GF-D8 (cell line): Measurements from ENCODE around the gene LMF1.

ENCODE experiments used
- DNase-seq: peaks from one replicate; lab custom pipeline; 2025; lab: John Stamatoyannopoulos, UW

LMF1 gene

DNA sequence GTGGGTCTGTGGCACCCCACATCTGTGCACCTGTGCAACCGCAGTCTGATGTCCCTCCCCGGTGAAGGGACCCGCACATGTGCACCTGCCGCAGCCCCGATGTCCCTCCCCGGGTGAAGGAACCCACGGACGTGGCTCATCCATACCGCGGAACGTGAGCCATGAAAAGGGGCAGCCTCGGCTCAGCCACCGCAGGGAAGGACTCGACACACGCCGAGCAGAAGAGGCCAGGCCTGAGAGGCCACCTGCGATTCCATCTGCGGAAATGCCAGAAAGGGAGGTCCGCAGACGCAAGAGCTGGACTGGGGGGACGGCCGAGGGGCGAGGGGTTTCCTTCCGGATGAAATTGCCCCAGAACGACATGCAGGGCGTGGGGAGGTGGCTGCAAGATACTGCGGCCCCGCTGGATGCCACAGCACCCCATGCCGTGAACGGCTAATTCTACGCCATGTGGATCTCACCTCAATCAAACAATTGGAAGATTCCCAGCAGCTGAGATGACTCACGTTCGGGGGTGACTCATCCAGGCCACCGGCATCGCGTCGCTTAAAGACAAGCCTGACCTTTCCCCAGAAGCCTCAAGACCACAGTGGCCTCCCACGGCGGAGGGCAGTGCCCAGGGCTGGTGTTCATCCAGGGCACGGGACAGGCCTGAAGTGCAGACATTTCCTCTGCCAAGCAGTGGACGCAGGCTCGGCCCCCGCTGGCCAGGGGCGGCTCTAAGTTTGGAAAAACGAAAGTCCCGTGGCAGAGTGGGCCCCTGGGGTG, 31.8 kb upstream of the LMF1 start:
- DNase-seq: no peak

DNA sequence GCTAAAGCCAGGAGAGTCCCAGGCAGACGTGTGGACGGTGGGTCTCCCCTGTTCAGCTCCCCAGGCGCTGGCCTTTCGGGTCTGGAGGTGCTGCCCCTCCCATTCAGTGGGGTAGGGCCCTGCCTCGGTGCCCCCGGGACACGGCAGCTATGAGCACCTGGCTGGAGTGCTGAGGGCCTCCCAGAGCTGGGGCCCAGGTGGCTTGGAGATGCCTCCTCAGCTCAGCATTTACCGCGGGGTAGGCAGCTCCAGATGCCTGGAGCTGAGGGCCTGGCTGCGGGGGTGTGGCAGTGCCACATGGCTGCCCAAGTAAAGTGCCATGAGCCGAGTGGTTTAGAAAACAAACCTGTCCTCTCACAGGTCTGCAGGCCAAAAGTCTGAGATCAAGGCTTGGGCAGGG, 30.3 kb upstream of the LMF1 start:
- no peak for DNase-seq

DNA sequence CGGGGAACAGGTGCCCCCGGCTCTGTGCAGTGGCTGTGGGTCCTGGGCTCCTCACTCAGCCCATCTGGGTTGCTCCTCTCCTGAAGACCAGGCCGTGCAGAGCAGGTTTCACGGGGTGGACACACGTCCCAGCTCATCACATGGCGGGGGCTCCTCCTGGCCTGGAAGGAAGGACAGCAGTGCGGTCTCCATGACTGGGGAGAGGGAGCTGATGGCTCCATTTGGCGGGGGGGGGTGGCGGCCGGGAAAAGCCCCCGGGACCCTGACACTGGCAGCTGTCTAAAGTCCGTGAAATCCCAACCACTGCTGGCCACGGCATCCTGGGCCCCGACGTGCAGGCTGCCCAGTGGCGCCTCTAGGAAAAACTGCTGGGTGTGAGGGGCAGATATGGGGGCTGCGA, 29.8 kb upstream of the LMF1 start:
- DNase-seq: no peak

DNA sequence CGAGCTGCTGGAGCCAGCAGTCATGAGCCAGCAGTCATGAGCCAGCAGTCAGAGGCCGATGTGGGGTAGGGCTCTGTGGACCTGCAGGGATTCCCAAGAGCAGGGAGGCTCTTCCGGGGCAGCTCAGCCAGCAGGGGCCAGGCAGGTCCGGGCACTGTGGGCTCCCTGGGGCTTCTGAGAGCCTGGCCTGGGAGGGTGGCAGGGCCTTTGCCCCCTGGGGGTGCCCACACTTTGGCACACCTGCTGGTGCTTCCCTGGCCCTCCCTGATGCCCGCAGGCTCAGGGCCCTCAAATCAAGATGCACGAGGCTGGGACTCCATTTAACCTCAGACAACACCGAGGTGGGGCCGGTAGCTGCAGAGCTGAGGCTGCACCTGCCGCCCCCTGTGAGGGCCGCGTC, 28.9 kb upstream of the LMF1 start:
- DNase-seq: no peak

DNA sequence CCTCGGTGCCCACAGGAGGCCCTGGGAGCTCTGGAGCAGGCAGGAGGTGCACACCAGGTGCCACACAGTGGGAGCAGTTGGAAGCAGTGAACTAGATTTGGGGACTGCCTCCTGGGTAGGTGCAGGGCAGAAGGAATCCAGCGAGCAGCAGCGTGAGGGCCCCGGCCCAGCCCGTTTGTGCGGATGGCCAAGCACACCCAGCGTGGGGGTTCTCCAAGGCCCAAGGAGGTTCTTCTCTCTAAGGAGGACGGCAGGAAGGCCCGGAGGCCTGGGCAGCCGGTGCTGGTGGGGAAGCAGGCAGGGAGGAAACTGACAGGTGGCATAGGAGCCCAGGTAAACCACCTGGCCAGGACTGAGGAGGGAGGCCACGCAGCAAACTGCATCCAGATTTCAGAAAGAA, 27.8 kb upstream of the LMF1 start:
- no peak for DNase-seq

DNA sequence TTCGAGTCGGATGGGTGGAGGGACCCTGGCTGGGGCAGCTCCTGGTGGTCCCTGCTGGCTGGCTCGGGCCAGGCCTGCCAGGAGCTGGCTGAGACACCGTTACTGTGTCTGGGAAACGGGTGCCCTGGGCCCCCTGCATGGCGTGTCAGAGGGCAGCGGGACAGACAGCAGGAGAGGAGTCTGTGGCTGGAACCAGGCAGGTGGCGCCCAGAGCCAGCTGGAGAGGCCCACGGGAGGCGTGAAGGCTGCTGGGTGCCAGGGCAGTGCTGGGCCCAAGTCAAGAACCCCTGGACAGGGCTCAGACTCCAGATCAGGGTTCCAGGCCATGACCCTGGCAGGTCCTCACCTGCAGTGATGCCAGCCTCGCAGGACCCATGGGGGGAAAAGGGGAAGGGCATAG, 27.4 kb upstream of the LMF1 start:
- DNase-seq: no peak

DNA sequence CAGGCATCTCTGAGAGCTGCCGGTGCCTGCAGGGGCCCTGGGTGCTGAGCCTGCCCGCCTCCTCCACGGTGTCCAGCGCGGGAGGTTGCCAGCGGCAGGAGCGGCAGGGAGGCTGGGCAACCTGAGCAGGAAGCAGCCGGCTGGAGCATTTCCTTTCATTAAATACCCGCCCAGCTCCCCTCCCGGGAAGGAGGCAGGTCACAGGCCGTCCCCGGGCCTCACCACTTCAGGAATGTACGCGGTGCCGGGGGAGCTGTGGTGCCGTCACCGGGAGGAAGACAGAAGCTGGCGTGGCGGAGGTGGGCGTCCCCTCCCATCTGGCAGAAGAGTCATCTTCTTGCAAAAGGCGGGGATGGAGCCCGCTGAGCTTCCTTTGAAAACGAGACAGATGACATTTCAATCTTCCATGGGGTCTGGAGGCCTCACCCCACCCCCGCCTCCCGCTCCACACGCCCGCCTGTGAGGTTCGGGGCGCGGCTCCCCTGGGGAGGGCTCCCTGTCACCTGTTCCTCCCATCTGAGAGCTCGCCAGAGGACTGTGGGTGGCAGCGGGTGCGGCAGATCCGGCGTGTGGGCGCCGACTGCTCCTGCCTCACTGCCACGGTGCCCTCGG, 26.8 kb upstream of the LMF1 start:
- no peak for DNase-seq

DNA sequence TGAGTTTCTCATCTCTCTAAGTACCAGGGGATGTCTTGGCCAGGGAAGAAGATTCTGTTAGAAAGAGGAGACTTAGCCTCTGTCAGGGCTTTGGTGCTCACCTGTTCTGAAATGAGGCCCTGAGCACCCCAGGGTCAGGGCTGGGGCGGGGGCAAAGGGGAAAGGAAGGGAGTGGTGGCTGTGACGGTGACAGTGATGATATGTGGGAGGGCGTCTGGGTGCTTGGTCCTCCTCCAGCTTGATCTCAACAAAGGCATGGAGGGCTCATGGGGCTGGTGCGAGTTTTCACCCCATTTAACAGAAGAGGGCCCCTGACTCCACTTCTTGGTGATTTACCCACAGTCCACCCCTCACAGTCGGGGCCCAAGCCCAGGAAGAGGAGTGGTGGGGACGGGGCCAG, 25.9 kb upstream of the LMF1 start:
- DNase-seq: no peak

DNA sequence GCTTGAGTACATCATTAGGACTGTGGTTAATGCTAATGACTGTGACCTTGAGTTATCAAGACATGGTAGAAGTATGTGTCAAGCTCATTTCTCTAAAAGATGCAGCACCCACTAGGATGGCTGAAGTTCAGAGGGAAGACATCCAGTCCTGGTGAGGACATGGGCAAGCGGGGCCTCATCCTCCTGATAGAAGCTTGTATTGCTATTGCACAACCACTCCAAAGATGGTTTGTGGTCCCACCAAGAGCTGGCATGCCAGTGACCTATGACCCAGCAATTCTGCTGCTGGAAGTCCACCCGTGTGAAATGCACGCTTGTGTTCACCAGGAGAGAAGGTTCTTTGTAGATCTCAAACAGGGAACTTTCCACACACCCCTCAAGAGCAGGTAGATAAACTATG, 25.0 kb upstream of the LMF1 start:
- DNase-seq: no peak

DNA sequence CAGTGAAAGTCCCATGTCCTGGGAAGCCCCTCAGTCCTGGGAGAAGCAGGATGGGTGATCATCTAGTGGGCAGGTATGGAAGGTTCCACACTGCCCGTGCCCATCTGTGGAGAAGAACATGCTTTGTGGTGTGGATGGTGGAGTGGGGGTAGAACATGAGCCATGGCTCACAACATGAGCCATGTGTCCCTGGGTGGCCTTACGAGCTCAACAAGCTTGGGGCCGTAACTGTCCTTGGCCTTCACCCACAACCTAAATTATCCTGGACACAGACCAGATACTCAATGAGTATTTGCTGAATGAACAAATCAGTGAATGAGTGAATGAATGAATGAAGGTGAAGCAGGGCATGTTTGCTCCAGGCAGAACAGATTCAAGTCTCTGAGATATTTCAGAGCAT, 24.3 kb upstream of the LMF1 start:
- DNase-seq: no peak

DNA sequence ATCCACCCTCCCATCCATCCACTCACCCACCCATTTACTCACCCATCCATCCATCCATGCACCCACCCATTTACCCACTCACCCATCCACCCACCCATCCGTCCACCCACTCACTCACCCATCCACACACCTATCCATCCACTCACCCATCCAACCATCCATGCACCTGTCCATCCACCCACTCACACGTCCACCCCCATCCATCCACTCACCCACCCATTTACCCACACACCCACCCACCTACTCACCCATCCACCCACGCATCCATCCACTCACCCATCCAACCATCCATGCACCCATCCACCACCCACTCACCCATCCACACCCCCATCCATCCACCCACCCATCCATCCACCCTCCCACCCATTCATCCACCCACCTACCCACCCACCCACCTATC, 22.9 kb upstream of the LMF1 start:
- DNase-seq: no peak

DNA sequence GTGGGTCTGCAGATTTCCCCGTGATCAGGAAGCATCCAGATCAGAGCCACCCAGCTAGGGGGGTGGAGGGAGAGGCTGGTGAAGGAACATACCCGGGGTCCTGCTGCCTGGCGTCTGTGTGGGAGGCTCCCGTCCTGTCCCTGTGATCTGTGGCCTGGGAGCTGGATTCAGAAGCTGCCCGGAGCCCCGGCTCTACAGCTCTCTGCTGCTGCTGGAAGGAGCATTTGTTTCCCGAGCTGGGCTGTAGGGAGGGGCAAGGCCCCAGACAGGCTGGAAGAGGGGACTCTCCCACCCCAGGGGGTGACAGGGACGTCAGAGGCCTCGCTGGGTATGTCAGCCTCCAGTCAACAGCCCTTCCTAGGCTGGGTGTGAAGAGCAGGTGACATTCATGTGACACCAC, 21.0 kb upstream of the LMF1 start:
- DNase-seq: no peak

DNA sequence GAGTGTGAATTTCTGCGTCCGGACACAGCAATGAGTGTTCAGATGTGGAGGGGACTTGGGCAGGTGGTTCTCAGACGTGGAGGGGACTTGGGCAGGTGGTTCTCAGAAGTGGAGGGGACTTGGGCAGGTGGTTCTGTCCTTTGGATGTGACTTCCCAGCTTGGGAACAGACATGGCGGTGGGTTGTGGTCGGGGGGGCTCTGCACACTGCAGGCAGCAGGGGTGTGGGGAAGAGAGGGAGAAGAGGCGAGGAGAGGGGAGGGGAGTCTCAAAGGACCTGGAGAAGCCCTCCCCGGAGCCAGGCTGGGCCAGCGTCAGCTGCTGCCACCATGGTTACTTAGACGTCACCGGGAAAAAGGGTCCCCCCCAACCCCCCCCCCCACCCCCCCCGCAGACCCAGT, 20.6 kb upstream of the LMF1 start:
- DNase-seq: no peak

DNA sequence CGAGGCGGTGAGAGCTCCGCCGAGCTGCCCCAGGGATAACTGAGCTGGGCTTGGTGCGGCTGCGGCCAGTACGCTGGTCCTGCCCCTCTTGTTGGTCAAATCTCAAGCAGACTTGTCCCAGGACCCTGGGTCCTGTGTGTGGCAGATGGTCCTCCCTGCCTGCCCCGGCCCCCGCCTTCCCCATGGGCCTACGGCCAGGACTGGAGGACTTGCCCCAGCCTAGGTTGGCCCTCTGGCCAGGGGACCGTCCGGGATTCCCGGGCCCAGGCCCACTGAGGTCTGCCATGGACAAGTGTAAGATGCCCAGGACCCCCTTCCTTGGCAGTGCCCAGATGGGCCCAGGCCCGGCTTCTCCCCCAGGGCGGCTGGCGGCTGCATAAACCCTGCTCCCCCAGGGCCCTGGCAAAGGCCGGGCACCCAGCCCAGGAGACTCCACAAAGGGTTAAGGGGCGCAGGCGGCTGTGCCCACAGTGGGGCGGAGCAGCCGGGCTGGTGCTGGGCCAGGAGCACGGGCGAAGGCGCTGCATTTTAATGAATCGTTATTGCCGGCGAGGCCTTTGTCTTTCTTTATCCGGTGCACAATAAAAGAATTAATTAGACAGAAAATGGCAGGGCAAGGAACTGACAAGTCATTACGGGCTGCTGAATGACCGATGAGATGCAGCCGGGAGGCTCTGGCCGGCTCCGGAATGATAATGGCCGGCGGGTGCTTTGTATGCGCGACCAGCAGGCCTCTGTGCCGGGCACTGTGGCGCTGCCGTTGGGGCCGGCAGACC, 19.9 kb upstream of the LMF1 start:
- DNase-seq: no peak

DNA sequence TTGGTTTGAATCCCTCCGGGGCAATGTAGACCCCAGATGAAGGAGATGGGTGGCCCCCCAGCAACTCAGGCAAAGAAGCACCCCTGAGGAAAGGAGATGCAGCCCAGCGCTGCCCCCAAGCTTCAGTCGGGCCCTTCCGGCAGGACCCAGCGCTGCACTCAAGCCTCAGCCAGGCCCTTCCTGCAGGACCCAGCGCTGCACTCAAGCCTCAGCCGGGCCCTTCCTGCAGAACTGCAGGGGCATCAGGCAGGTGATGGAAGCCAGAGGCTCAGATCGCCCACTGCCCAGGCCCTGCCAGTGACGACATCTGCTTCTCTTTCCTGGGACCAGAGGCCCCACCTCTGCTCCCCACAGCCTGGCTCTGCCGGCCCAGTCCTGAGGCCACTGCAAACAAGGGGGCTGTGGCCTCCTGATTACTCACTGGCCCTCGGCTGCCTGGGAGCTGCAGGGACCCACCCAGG, 18.6 kb upstream of the LMF1 start:
- no peak for DNase-seq

DNA sequence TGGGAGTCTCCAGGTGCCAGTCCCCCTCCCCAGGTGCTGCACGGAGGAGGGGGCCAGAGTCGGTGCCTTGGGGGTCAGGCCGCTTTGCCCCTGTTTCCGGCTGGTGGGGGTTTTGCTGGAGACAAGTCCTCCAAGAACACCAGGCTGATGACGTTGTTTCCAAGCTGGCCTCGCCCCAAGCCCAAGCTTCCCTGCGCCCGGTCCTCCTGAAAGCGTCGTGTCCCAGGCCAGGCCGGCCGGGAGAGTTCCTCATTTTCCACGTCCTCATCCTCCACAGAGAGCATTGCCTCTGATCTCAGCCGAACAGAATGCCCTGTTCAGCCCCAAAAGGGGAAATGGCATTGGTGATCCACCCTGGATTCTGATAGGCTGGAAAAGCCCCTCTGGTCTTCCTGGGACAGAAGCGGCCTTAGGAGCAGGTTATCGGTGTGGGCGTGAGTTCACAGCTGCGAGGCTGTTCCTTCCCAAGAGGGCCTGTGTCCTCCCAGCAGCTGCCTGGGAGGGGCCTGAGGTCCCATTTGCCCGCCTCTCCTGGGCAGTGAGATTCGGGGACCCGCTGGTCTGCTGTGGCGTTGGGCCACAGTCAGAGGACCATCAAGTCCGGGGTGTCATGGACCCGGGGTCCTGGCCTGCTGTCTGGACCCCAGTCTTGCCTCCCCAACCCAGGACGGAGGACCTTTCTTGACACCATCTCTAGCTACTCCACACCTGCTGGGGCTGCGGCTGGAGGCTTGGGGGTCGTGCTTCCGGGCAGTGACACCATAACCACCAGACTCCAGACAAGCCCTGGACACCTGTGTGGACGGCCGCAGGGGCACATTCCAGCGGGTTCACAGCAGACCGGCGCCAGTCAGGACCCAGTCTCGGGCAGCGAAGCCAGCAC, 17.9 kb upstream of the LMF1 start:
- no peak for DNase-seq

DNA sequence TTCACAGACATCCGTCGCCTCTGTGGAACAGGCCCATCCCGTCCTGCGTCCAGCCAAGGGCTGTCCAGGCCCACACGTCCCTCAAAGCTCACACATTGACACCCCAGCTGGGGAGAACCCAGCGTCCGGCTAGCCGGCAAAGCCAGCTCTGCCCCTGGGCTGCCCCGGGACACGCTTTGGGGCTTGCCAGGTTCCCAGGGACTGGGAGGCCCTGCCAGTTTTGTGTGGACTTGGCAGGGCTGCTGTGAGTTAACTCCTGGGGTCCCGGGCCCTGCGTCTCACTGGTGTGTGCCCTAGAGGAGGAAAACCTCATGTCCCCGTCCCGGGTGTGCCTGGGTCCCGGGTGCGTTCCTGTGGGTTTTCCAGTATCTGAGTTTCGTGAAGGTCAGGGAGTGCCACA, 17.1 kb upstream of the LMF1 start:
- no peak for DNase-seq

DNA sequence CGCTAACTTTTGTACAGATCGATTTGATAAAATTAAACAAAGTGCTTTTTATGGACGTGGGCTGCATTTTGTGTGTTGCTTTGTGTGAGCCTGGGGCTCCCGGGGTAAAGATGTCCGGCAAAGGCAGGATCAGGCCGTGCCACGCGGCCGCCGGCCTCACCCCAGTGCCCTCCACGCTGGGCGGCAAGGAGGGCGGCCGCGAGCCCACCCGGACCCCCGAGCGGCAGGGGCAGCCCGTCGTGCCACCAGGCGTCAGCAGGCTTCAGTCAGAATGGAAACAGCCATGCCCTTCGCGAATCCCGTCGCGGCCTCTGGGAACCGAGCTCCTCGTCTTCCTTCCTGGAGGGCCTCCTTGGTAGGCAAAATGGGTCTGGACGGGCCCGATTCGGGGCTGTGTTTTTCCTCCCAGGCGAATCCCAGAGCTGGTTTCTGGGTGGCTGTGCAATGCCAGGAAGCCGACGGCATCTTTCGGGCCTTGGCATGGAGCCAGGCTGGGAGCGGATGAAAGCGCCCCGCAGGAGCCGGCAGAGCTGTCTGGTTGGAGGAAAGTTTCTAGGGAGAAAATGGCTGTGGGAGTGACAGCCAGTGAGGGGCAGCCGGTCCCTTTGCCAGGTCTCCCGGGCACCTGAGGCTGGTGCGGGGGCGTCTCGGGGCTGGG, 16.3 kb upstream of the LMF1 start:
- DNase-seq: no peak

DNA sequence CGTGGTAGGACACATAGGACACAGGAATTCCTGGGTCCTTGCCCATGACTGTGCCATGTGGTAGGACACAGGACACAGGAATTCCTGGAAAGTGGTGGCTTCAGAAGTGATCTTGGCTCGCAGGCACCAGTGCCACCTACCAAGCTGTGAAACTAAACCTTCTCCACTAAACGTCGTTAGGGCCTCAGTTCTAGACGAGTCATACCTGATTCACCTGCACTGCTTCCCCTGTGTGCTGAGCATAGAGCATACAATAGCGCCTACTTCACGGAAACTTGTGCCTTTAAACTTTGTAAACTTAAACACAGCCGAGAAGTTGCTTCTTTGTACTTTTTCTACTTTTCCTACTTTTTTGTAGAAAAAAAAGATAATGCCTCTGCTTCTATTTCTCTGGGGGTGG, 15.6 kb upstream of the LMF1 start:
- no peak for DNase-seq

DNA sequence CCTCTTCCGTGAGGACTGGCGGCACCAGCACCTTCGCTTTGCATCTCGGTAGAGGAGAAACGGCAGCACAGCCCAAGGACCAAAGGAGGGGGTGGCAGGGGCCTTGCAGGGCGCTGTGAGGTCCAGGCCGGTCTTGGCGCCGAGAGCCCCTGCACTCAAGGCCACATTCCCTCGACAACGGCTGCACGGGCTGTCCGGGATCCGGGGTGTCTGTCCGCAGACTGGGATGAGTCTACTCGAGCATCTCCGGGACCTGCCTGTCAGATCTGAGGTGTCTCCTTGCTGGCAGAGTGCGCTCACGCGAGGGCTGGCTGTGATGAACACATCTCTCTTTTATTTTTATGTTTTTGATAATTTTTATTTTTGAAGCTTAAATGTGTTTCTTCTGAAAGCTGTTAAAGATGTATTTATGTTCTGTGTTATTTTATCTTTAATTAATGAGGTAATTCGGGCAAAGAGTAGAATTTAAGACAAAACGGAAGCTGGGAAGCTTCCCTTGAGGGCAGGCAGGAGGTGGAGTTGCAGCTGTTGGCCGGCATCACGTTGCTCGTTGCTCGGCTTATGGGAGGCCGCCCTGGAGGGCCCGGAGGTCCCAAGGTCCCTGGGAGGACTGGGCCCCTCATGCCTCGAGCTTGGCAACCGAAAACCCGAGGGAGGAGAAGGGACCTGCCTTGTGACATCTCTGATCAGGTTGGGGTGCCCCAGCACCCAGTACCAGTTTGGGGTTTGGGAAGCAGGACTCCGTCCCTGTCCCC, 15.0 kb upstream of the LMF1 start:
- DNase-seq: no peak
